ACHN (cell line): ENCODE measurements around the gene CHAT.

Experiments used
- DNase-seq: peaks from one replicate; pipeline ENCODE4 v3.0.0-alpha.2; 2015
- in situ Hi-C: cut with HindIII; loops from 2 replicates; pipeline ENCODE4 v1.10.0; 2017; ENCODE audit warnings: low sequenced_read_pairs, low pct_ligation_motif_present, low pct_unique_long_range_greater_than_20kb

Gene CHAT

GRCh38 chr10:49690698-49691356 is 77.0 kb downstream of the CHAT start:
- no peak for DNase-seq
- in situ Hi-C loops: no loop called here

- in situ Hi-C loops: no loop called here
Observed at GRCh38 chr10:49691588-49691987, 77.8 kb downstream of the CHAT start.

GRCh38 chr10:49694466-49694865 is 80.6 kb downstream of the CHAT start:
- DNase-seq: no peak
- in situ Hi-C loops: no loop called here

More at GRCh38 chr10:49691588-49691987, 77.8 kb downstream of the CHAT start:
- no peak for DNase-seq

GRCh38 chr10:49696311-49696710 is 82.5 kb downstream of the CHAT start:
- no peak for DNase-seq
- in situ Hi-C loops: no loop called here

- no peak for DNase-seq
- in situ Hi-C loops: no loop called here
Observed at GRCh38 chr10:49698679-49699078, 84.8 kb downstream of the CHAT start.

- DNase-seq: no peak
- in situ Hi-C loops: no loop called here
Observed at GRCh38 chr10:49700211-49700610, 86.4 kb downstream of the CHAT start.

- DNase-seq: peak; percentile 19
- in situ Hi-C loops: no loop called here
Observed at GRCh38 chr10:49700997-49701396, 87.2 kb downstream of the CHAT start.

- in situ Hi-C loops: no loop called here
- no peak for DNase-seq
Observed at GRCh38 chr10:49707585-49707984, 93.7 kb downstream of the CHAT start.

GRCh38 chr10:49709934-49710333 is 96.1 kb downstream of the CHAT start:
- in situ Hi-C loops: no loop called here
- no peak for DNase-seq

GRCh38 chr10:49710966-49711365 is 97.1 kb downstream of the CHAT start:
- DNase-seq: no peak
- in situ Hi-C loops: no loop called here

- DNase-seq: no peak
- in situ Hi-C loops: no loop called here
Observed at GRCh38 chr10:49711481-49711880, 97.6 kb downstream of the CHAT start.

GRCh38 chr10:49713266-49713665 is 99.4 kb downstream of the CHAT start:
- in situ Hi-C loops: no loop called here
- no peak for DNase-seq
